ENCODE results near the gene SIGLEC15.

- no peak for TF ChIP-seq POLR2A (IDR thresholded peaks at IDR 0.05; ENCODE audit: low read depth, low read length)
- TF ChIP-seq POLR2AphosphoS5 (IDR thresholded peaks at IDR 0.05; ENCODE audit: low read depth, low read length) = no peak
- TF ChIP-seq PAX5 (IDR thresholded peaks at IDR 0.05; ENCODE audit: insufficient read depth, low read length, severe bottlenecking) = no peak
- no peak for TF ChIP-seq TAF1 (IDR thresholded peaks at IDR 0.05; ENCODE audit: low read depth, low read length)
Observed at GRCh38 chr18:45871431-45872084, 46.1 kb downstream of the SIGLEC15 start.
